Panc1 (cell line): ENCODE data around the gene TRIP10. TPM values are rescaled to one million over a fixed set of nuclear protein-coding genes. Genes with fewer than 3 reads are reported as not detected.

ENCODE experiments used
- ATAC-seq: fragments of 200-7000 bp; cut with Tn5 transposase; 2 replicates; pipeline ENCODE4 v1.9.1; 2020; ENCODE audit warnings: mild to moderate bottlenecking, moderate library complexity
- BruUV-seq: library from RNA; stranded (reverse); fragments of 400-500 nt; replicated peaks from 2 replicates; lab custom pipeline; 2021; lab: Mats Ljungman, UMichigan
- CTCF ChIA-PET: fragments of 300-600 bp; sonication (Branson Sonifier 250); formaldehyde crosslinking; loops from one replicate; lab custom pipeline; 2022; ENCODE audit warnings: antibody characterized with exemption; lab: Charles Lee
- POLR2A ChIA-PET: fragments of 300-600 bp; sonication (Branson Sonifier 250); formaldehyde crosslinking; loops from one replicate; lab custom pipeline; 2022; ENCODE audit warnings: antibody characterized with exemption; lab: Charles Lee
- DNase-seq: peaks from one replicate; pipeline ENCODE4 v3.0.0-alpha.2; 2010; ENCODE audit warnings: low read depth, low spot score
- H3K27ac ChIP-seq: 2 replicates; pipeline ENCODE4 v1.5.1; 2011; ENCODE audit warnings: mild to moderate bottlenecking, low read length, inconsistent platforms
- H3K27me3 ChIP-seq: fragments of 200-500 bp; sonication (Bioruptor generic); 2 replicates; pipeline ENCODE4 v1.6.0; 2014; ENCODE audit warnings: low read length, inconsistent platforms; ENCODE audit not compliant: control insufficient read depth, insufficient read depth
- H3K36me3 ChIP-seq: fragments of 200-500 bp; sonication (Bioruptor generic); 2 replicates; pipeline ENCODE4 v1.5.1; 2014; ENCODE audit warnings: inconsistent platforms, mild to moderate bottlenecking, low read length, moderate library complexity; ENCODE audit not compliant: control insufficient read depth, insufficient read depth
- H3K4me1 ChIP-seq: 2 replicates; pipeline ENCODE4 v1.5.1; 2011; ENCODE audit warnings: inconsistent platforms, mild to moderate bottlenecking, low read length, moderate library complexity; ENCODE audit not compliant: control insufficient read depth, insufficient read depth
- H3K4me3 ChIP-seq, 2 experiments: 2 replicates each; pipeline ENCODE4 v1.5.1; 2011 to 2012; ENCODE audit warnings: low read depth in 2 of 2, low read length in 2 of 2, mild to moderate bottlenecking in 2 of 2, inconsistent platforms in 1 of 2, moderate library complexity in 1 of 2
- H3K9me3 ChIP-seq: fragments of 200-500 bp; sonication (Bioruptor generic); 2 replicates; pipeline ENCODE4 v1.5.1; 2014; ENCODE audit warnings: low read depth, mild to moderate bottlenecking, inconsistent platforms, low read length, moderate library complexity; ENCODE audit not compliant: control insufficient read depth, insufficient read depth
- POLR2AphosphoS5 ChIP-seq: IDR thresholded peaks from 2 replicates; pipeline ENCODE4 v1.6.1; 2012; ENCODE audit warnings: mild to moderate bottlenecking, low read depth, low read length, moderate library complexity
- SIN3A ChIP-seq: IDR thresholded peaks from 2 replicates; pipeline ENCODE4 v1.6.1; 2012; ENCODE audit warnings: low read depth, mild to moderate bottlenecking, low read length, moderate library complexity, borderline replicate concordance; ENCODE audit not compliant: insufficient read depth
- TCF7L2 ChIP-seq: IDR thresholded peaks from 2 replicates; pipeline ENCODE4 v1.6.1; 2011; ENCODE audit warnings: mild to moderate bottlenecking, low read depth, low read length, inconsistent platforms
- in situ Hi-C: cut with HindIII; loops from 2 replicates; pipeline ENCODE4 v1.10.0; 2016; ENCODE audit warnings: low sequenced_read_pairs, low pct_unique_long_range_greater_than_20kb
- intact Hi-C: fragments of 100-400 bp; cut with micrococcal nuclease; formaldehyde crosslinking; loops from one replicate; pipeline ENCODE4 v1.10.0; 2022; ENCODE audit not compliant: unreplicated experiment
- total RNA-seq: library from RNA; stranded (reverse); gene quantifications from one replicate; pipeline ENCODE4 v1.2.1, GENCODE V29; 2021; ENCODE audit not compliant: unreplicated experiment
- TF ChIP-seq, protein P1 (sequence below), 2 experiments: IDR thresholded peaks; 2 replicates each; pipeline ENCODE4 v1.6.1; 2011 to 2012; ENCODE audit warnings: low read depth in 2 of 2, control low read depth in 1 of 2, low read length in 1 of 2, mild to moderate bottlenecking in 1 of 2, moderate library complexity in 1 of 2; ENCODE audit not compliant: insufficient read depth in 1 of 2
- TF ChIP-seq, protein P2 (sequence below): fragments of 450-650 bp; IDR thresholded peaks from 2 replicates; pipeline ENCODE4 v1.5.1; 2017; ENCODE audit warnings: mild to moderate bottlenecking

TRIP10 gene
- total RNA-seq, 1 experiment from 2014 or later, result 115 TPM

GRCh38 chr19:6721773-6722172, 17.7 kb upstream of the TRIP10 start:
- ChIA-PET CTCF (no interaction called here), POLR2A (no interaction called here)
- Histone ChIP-seq H3K27ac (no peak overlapping the region), H3K27me3 (no peaks in the 10 kb centered on the region), H3K9me3 (no peaks in the 10 kb centered on the region), H3K36me3 (no peaks in the 10 kb centered on the region), H3K4me1 (no peaks in the 10 kb centered on the region), H3K4me3 (no peak overlapping the region)
- ATAC-seq (no peak), DNase-seq (no peak)
- intact Hi-C loops (no loop called here), in situ Hi-C loops (no loop called here)
- BruUV-seq, result no TSS peak
- no peak for TF ChIP-seq POLR2AphosphoS5
- TF ChIP-seq TCF7L2, result no peak
- TF ChIP-seq, protein P1, sequence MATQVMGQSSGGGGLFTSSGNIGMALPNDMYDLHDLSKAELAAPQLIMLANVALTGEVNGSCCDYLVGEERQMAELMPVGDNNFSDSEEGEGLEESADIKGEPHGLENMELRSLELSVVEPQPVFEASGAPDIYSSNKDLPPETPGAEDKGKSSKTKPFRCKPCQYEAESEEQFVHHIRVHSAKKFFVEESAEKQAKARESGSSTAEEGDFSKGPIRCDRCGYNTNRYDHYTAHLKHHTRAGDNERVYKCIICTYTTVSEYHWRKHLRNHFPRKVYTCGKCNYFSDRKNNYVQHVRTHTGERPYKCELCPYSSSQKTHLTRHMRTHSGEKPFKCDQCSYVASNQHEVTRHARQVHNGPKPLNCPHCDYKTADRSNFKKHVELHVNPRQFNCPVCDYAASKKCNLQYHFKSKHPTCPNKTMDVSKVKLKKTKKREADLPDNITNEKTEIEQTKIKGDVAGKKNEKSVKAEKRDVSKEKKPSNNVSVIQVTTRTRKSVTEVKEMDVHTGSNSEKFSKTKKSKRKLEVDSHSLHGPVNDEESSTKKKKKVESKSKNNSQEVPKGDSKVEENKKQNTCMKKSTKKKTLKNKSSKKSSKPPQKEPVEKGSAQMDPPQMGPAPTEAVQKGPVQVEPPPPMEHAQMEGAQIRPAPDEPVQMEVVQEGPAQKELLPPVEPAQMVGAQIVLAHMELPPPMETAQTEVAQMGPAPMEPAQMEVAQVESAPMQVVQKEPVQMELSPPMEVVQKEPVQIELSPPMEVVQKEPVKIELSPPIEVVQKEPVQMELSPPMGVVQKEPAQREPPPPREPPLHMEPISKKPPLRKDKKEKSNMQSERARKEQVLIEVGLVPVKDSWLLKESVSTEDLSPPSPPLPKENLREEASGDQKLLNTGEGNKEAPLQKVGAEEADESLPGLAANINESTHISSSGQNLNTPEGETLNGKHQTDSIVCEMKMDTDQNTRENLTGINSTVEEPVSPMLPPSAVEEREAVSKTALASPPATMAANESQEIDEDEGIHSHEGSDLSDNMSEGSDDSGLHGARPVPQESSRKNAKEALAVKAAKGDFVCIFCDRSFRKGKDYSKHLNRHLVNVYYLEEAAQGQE (IDR thresholded peaks at IDR 0.05; ENCODE audit: insufficient read depth in 1 of 2, low read depth in 2 of 2, low read length in 1 of 2), result no peak
- TF ChIP-seq SIN3A, result no peak
- TF ChIP-seq, protein P2, sequence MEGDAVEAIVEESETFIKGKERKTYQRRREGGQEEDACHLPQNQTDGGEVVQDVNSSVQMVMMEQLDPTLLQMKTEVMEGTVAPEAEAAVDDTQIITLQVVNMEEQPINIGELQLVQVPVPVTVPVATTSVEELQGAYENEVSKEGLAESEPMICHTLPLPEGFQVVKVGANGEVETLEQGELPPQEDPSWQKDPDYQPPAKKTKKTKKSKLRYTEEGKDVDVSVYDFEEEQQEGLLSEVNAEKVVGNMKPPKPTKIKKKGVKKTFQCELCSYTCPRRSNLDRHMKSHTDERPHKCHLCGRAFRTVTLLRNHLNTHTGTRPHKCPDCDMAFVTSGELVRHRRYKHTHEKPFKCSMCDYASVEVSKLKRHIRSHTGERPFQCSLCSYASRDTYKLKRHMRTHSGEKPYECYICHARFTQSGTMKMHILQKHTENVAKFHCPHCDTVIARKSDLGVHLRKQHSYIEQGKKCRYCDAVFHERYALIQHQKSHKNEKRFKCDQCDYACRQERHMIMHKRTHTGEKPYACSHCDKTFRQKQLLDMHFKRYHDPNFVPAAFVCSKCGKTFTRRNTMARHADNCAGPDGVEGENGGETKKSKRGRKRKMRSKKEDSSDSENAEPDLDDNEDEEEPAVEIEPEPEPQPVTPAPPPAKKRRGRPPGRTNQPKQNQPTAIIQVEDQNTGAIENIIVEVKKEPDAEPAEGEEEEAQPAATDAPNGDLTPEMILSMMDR, result no peak

DNA sequence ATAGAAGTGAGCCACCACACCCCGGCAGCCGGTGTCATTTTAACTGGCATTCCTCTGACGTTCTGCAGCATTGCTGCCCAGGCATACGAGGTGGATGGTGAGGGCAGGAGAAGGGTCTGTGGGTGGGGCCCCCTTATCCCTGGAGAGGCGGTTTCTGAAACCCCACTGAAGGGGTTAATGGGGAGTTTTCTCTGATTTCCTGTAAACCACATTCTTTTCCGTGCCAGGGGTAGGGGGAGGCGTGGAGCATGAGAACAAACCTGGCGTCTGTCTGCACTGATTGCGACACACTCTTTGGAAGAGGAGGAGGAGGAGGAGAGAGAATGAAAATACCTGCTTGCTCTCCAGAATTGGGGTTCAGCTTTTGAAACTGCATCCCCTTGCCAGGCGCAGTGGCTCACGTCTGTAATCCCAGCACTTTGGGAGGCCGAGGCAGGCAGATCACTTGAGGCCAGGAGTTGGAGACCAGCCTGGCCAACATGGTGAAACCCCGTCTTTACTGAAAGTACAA, 16.3 kb upstream of the TRIP10 start:
- POLR2A ChIA-PET, result no interaction called here
- no peaks in the 10 kb centered on the region for H3K4me1 ChIP-seq
- no peak overlapping the region for H3K4me3 ChIP-seq
- no TSS peak for BruUV-seq
- intact Hi-C loops (no loop called here), in situ Hi-C loops (no loop called here)
- H3K27me3 ChIP-seq, result no peaks in the 10 kb centered on the region
- TF ChIP-seq, protein P1 (IDR thresholded peaks at IDR 0.05; ENCODE audit: insufficient read depth in 1 of 2, low read depth in 2 of 2, low read length in 1 of 2), result no peak
- TF ChIP-seq POLR2AphosphoS5 (no peak), TCF7L2 (no peak), SIN3A (no peak)
- TF ChIP-seq, protein P2, result no peak
- H3K27ac ChIP-seq, result no peak overlapping the region
- no peaks in the 10 kb centered on the region for H3K36me3 ChIP-seq
- no peaks in the 10 kb centered on the region for H3K9me3 ChIP-seq
- CTCF ChIA-PET, result no interaction called here
- DNase-seq (no peak), ATAC-seq (no peak)
